Measurements from ENCODE around the gene OLFML2A.
"Not testable (repeated sequence)": the region's sequence is repeated elsewhere in the genome, so short reads cannot be mapped to it uniquely, and the experiment has no call there.

The OLFML2A gene

GRCh38 chr9:124776954-124777648, at the start of gene OLFML2A:
Gene OLFML2A (plus strand): TSS chr9:124777133. CDS start chr9:124777271, 138 bp downstream.
- no peak for DNase-seq

GRCh38 chr9:124730772-124731171, 46.2 kb upstream of the OLFML2A start:
- no peak for DNase-seq

- no peak for DNase-seq
These were observed 42.8 kb upstream of the OLFML2A start for GRCh38 chr9:124733964-124734740.

- not testable (repeated sequence) for DNase-seq
These were observed 42.2 kb upstream of the OLFML2A start for GRCh38 chr9:124734741-124735083.

- DNase-seq = no peak
These were observed 41.8 kb upstream of the OLFML2A start for GRCh38 chr9:124735121-124735520.

- not testable (repeated sequence) for DNase-seq
These were observed 38.9 kb upstream of the OLFML2A start for GRCh38 chr9:124738075-124738474.

- DNase-seq = no peak
These were observed 37.6 kb upstream of the OLFML2A start for GRCh38 chr9:124739360-124739759.

- DNase-seq = no peak
These were observed 35.8 kb upstream of the OLFML2A start for GRCh38 chr9:124741149-124741548.

GRCh38 chr9:124741662-124742061, 35.3 kb upstream of the OLFML2A start:
- DNase-seq = no peak

GRCh38 chr9:124742940-124743339, 34.0 kb upstream of the OLFML2A start:
- DNase-seq = no peak

GRCh38 chr9:124743686-124744348, 33.1 kb upstream of the OLFML2A start:
- no peak for DNase-seq

GRCh38 chr9:124747065-124747464, 29.9 kb upstream of the OLFML2A start:
- DNase-seq = no peak

- no peak for DNase-seq
These were observed 27.6 kb upstream of the OLFML2A start for GRCh38 chr9:124749284-124749683.

- DNase-seq = no peak
These were observed 27.2 kb upstream of the OLFML2A start for GRCh38 chr9:124749781-124750180.

- DNase-seq = no peak
These were observed 24.0 kb upstream of the OLFML2A start for GRCh38 chr9:124752967-124753366.

- no peak for DNase-seq
These were observed 22.6 kb upstream of the OLFML2A start for GRCh38 chr9:124754289-124754688.

- no peak for DNase-seq
These were observed 21.9 kb upstream of the OLFML2A start for GRCh38 chr9:124755061-124755460.

GRCh38 chr9:124756011-124756410, 20.9 kb upstream of the OLFML2A start:
- DNase-seq = no peak

- DNase-seq = no peak
These were observed 19.3 kb upstream of the OLFML2A start for GRCh38 chr9:124757616-124758015.

- no peak for DNase-seq
These were observed 18.9 kb upstream of the OLFML2A start for GRCh38 chr9:124758061-124758460.

- DNase-seq = no peak
These were observed 18.2 kb upstream of the OLFML2A start for GRCh38 chr9:124758691-124759090.

GRCh38 chr9:124759327-124759726, 17.6 kb upstream of the OLFML2A start:
- DNase-seq = no peak

- DNase-seq = no peak
These were observed 16.2 kb upstream of the OLFML2A start for GRCh38 chr9:124760719-124761118.

- DNase-seq = no peak
These were observed 15.7 kb upstream of the OLFML2A start for GRCh38 chr9:124761196-124761595.

All from NCI-H1436 treated with DMSO at 0.1 percent for 48 hours (cell line).